Measurements from ENCODE around the gene GUCY1A1.

Gene GUCY1A1

DNA sequence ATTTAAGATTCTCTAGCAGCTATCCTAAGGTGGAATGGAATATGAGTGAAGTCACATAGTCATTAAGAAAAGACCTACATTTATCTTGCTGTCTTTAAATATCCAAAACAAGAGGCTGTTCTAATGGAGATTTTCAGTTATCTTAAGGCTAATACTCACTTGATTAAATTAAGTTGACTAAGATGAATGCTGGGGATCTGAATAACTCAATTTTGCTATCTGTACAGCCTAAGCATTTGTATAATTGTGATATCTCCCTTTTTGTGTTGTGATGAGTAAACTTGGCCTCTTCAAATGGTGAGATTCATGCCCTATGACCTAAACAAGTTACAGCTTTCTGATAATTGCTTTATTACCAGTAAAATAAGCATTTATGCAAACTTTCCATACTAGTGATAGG, 13.6 kb upstream of the GUCY1A1 start:
- TF ChIP-seq CTCF (conservative IDR thresholded peaks at IDR 0.05): no peak
- peak overlapping the region; percentile 47; the same call in 1 of the 2 replicates for H3K27ac ChIP-seq

DNA sequence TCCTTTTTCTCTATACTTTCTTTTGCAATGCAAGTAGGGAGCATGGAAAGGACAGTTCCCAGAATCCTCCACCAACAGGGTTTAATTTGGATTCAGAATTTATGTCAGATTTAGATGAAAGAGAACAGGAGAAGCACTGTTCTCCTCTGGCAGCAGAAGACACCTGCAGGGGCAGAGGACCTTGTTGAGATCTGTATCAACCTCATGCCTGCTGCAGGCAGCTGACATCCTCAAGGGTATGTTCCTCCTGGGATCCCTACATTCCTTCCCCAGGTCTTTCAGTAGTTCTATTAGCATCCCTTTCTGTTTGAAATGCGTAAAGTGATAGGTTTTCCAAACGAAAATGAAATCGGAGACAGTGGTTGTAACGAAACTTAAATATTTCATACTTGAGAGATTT, 10.6 kb upstream of the GUCY1A1 start:
- no peak for TF ChIP-seq CTCF (conservative IDR thresholded peaks at IDR 0.05)

DNA sequence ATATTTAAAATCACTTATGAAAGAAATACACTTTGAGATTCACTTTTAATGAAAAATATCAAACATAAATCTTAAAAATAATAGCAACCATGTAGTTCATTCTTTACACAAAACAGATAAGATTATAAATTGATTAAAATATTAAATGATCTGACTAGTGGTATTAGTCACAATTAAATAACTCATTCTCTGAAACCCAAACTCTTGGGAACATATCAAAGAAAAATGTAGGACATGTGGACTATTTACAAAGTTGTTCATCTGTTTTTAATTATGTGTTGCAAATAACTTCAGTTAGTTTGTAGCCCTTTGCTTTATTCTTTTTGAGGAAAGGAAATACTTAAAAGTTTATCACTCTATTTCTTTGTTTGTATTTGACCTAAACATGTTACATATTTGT, 9.5 kb upstream of the GUCY1A1 start:
- H3K27ac ChIP-seq: no peak overlapping the region
- TF ChIP-seq CTCF (conservative IDR thresholded peaks at IDR 0.05): no peak

More for the DNA sequence above, 10.6 kb upstream of the GUCY1A1 start:
- H3K27ac ChIP-seq: no peak overlapping the region

DNA sequence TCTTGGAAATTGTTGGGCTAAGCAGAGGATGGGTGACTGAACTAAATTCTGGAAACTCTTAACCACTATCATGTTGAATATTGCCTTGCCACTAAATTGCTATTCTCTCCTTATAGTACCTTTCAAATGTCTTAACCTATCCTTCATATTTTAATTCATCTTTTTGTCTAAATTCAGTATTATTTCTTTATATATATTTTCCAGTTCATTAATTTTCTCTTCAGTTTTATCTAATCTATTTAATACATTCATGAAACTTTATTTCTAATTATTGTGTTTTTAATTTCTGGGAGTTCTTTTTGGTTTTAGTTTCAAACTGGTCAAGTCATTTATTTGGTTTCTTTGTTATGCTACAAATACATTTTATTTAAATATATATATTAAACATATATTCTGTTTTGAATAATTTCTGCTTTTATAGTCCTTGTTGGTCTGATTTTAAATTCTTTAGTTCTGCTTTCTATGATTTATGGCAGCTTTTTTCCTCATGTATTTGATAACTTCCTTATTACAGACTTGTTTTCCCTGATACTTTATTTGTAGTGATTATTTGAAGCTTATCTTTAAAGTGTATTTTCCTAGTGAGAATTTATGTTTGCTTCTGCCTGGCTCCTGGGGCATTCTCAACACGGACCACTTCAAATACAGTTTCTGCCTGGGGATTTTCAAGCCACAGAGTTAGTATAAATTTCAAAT, 8.5 kb upstream of the GUCY1A1 start:
- no peak overlapping the region for H3K27ac ChIP-seq
- no peak for TF ChIP-seq CTCF (conservative IDR thresholded peaks at IDR 0.05)

DNA sequence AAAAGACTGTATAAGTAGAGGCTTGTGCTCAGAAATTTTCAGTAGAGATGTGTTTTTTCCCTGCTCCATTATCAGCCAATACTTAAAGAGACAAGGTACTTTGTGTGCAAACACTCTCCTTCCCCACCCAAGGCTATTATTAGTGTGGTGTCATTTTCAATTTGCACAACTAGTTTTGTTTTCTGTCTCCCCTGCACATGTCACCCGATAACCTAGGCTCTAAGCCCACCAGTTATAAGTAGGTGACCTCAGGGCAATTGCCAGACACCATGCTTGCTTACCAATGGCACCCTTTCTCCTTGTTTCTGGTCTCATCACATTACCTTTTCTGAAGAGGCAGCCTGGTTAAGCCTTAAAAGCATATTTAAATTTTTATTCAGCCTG, 8.0 kb upstream of the GUCY1A1 start:
- no peak overlapping the region for H3K27ac ChIP-seq
- no peak for TF ChIP-seq CTCF (conservative IDR thresholded peaks at IDR 0.05)

DNA sequence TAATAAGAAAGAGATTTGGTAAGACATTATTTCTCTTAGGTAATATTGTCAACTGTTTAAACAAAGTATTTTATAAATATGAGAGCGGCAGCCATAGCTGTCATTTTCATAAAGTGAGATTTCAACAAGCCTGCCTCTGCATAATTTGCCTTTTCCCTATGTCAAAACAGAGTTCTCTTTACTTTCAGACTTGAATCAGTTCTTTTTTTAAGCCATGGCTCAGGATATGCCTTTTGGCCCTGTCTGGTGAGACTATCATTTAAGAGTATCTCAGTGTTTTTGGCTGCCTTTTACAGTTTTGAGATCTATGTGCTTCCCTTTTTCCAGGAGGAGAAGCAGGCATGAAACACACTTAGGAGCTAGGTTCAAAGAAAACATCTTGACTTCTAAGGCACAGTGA, 7.5 kb upstream of the GUCY1A1 start:
- no peak overlapping the region for H3K27ac ChIP-seq
- TF ChIP-seq CTCF (conservative IDR thresholded peaks at IDR 0.05): no peak

- H3K27ac ChIP-seq: no peak overlapping the region
- no peak for TF ChIP-seq CTCF (conservative IDR thresholded peaks at IDR 0.05)
Observed at GRCh38 chr4:155660436-155660835, 6.2 kb upstream of the GUCY1A1 start.

Measured in VCaP (cell line).